Activated naive CD8-positive, alpha-beta T cell treated with anti-CD3 and anti-CD28 coated beads, Interleukin-2, amount 10 ng/mL, durations not matched to agents 7 days and 5 days (primary cell): Measurements from ENCODE around the gene TP53INP2. TPM values are rescaled to one million over a fixed set of nuclear protein-coding genes. Genes with fewer than 3 reads are reported as not detected.

ENCODE experiments used
- ATAC-seq: fragments of 150-1000 bp; cut with Tn5 transposase; one replicate; pipeline ENCODE4 v1.10.0; 2021; ENCODE audit warnings: low read depth, moderate library complexity
- POLR2A ChIA-PET: fragments of 350-600 bp; sonication (Branson Sonifier 250); formaldehyde crosslinking; loops from one replicate; lab custom pipeline; 2021; ENCODE audit warnings: antibody characterized with exemption; lab: Charles Lee
- DNase-seq: peaks from one replicate; pipeline ENCODE4 v3.0.0; 2021
- H3K27ac Mint-ChIP-seq: one replicate; pipeline ENCODE4 v1.8.0; 2022; ENCODE audit warnings: mild to moderate bottlenecking, mixed read lengths
- H3K27me3 Mint-ChIP-seq: one replicate; pipeline ENCODE4 v1.8.0; 2022; ENCODE audit warnings: mild to moderate bottlenecking, moderate library complexity, mixed read lengths
- H3K36me3 Mint-ChIP-seq: one replicate; pipeline ENCODE4 v1.8.0; 2021; ENCODE audit warnings: mild to moderate bottlenecking, mixed read lengths
- H3K4me1 Mint-ChIP-seq: one replicate; pipeline ENCODE4 v1.8.0; 2021; ENCODE audit warnings: mixed read lengths
- H3K4me3 Mint-ChIP-seq: one replicate; pipeline ENCODE4 v1.8.0; 2022; ENCODE audit warnings: mild to moderate bottlenecking, moderate library complexity, mixed read lengths
- H3K9me3 Mint-ChIP-seq: one replicate; pipeline ENCODE4 v1.8.0; 2021; ENCODE audit warnings: mixed read lengths
- total RNA-seq, 2 experiments: library from RNA; stranded (reverse); gene quantifications; one replicate each; pipeline ENCODE4 v1.2.3, GENCODE V29; 2021

TP53INP2 gene
- total RNA-seq, 2 experiments from 2014 or later, result 2.1 TPM

- Mint-ChIP-seq H3K36me3 (peaks cover 12% of the 10 kb centered on the region), H3K27me3 (no peaks in the 10 kb centered on the region), H3K27ac (no peak overlapping the region), H3K4me3 (no peak overlapping the region), H3K9me3 (no peaks in the 10 kb centered on the region), H3K4me1 (no peaks in the 10 kb centered on the region)
- DNase-seq (no peak), ATAC-seq (no peak)
- POLR2A ChIA-PET, result no interaction called here
Measured at GRCh38 chr20:34751453-34751852, 47.3 kb downstream of the TP53INP2 start.

- peaks cover 29% of the 10 kb centered on the region for H3K36me3 Mint-ChIP-seq
Measured at GRCh38 chr20:34753706-34754461, 49.7 kb downstream of the TP53INP2 start.

GRCh38 chr20:34754611-34755010 lies 50.5 kb downstream of the TP53INP2 start:
- Mint-ChIP-seq H3K4me3 (no peak overlapping the region), H3K36me3 (peaks cover 26% of the 10 kb centered on the region), H3K4me1 (peaks cover 2% of the 10 kb centered on the region), H3K9me3 (no peaks in the 10 kb centered on the region), H3K27me3 (no peaks in the 10 kb centered on the region), H3K27ac (no peak overlapping the region)
- ATAC-seq (no peak), DNase-seq (no peak)
- POLR2A ChIA-PET, result no interaction called here

More at GRCh38 chr20:34753706-34754461, 49.7 kb downstream of the TP53INP2 start:
- POLR2A ChIA-PET, result no interaction called here
- H3K9me3 Mint-ChIP-seq, result no peaks in the 10 kb centered on the region
- H3K4me1 Mint-ChIP-seq, result no peaks in the 10 kb centered on the region
- DNase-seq (no peak), ATAC-seq (no peak)
- no peak overlapping the region for H3K4me3 Mint-ChIP-seq
- H3K27me3 Mint-ChIP-seq, result no peaks in the 10 kb centered on the region
- no peak overlapping the region for H3K27ac Mint-ChIP-seq

- no peak for ATAC-seq
- no peak overlapping the region for H3K27ac Mint-ChIP-seq
Measured at GRCh38 chr20:34755367-34755766, 51.2 kb downstream of the TP53INP2 start.

GRCh38 chr20:34762031-34762555 lies 57.9 kb downstream of the TP53INP2 start:
- Mint-ChIP-seq H3K27me3 (no peaks in the 10 kb centered on the region), H3K9me3 (no peaks in the 10 kb centered on the region), H3K27ac (no peak overlapping the region), H3K4me3 (no peak overlapping the region), H3K4me1 (peaks cover 4% of the 10 kb centered on the region), H3K36me3 (peaks cover 31% of the 10 kb centered on the region)
- DNase-seq (no peak), ATAC-seq (no peak)
- POLR2A ChIA-PET, result no interaction called here

More at GRCh38 chr20:34755367-34755766, 51.2 kb downstream of the TP53INP2 start:
- H3K4me1 Mint-ChIP-seq, result peaks cover 2% of the 10 kb centered on the region
- no peaks in the 10 kb centered on the region for H3K27me3 Mint-ChIP-seq
- DNase-seq, result no peak
- no peaks in the 10 kb centered on the region for H3K9me3 Mint-ChIP-seq
- peaks cover 22% of the 10 kb centered on the region for H3K36me3 Mint-ChIP-seq
- POLR2A ChIA-PET, result no interaction called here
- H3K4me3 Mint-ChIP-seq, result no peak overlapping the region

Other genes with a start within 250 kb of the TP53INP2 start
- 10 to 100 TPM; 91.2 to 96.8 TPM for gene DYNLRB1, start 187.9 kb upstream of the TP53INP2 start, total RNA-seq
- gene MAP1LC3A, start 145.6 kb upstream of the TP53INP2 start, total RNA-seq, result 1 to 10 TPM in 1 of 2 experiments, under 1 TPM in 1; 0.99 to 1.9 TPM
- 10 to 100 TPM; 17.0 to 19.1 TPM for gene PIGU, start 27.3 kb upstream of the TP53INP2 start, total RNA-seq
- 10 to 100 TPM; 31.7 to 32.6 TPM for gene NCOA6, start 121.3 kb downstream of the TP53INP2 start, total RNA-seq
- 10 to 100 TPM; 19.8 to 20.1 TPM for gene GGT7, start 168.5 kb downstream of the TP53INP2 start, total RNA-seq
- gene ACSS2, start 172.3 kb downstream of the TP53INP2 start, total RNA-seq, result 10 to 100 TPM; 27.4 to 29.6 TPM